ENCODE data around the gene IRF9. TPM values are rescaled to one million over a fixed set of nuclear protein-coding genes. Genes with fewer than 3 reads are reported as not detected.

Gene IRF9
- total and polyA plus RNA-seq, 2 of the 13 experiments (the other 11 are each of a cell fraction or from before 2014, with no cell fraction given): 14.9 to 49.7 TPM

- TF ChIP-seq PRPF4 (IDR thresholded peaks at IDR 0.05; ENCODE audit: low read depth, low read length, poor library complexity, severe bottlenecking) (peak; percentile 92), MYPOP (CRISPR knock-in tag; IDR thresholded peaks at IDR 0.05) (no peak), SP5 (CRISPR knock-in tag; IDR thresholded peaks at IDR 0.05; ENCODE audit: borderline replicate concordance, low read depth) (peak; percentile 93), TBP (CRISPR knock-in tag; IDR thresholded peaks at IDR 0.05) (no peak), POLR2A (IDR thresholded peaks at IDR 0.05; ENCODE audit: insufficient read depth in 1 of 2, low read depth in 2 of 2, low read length in 2 of 2) (peak in 1 of 2 experiments; percentile 88; a peak in 2 of 4 replicates), RORA (CRISPR knock-in tag; IDR thresholded peaks at IDR 0.05) (no peak), ETV5 (CRISPR knock-in tag; IDR thresholded peaks at IDR 0.05; ENCODE audit: borderline replicate concordance) (peak; percentile 79), NR2F6 (IDR thresholded peaks at IDR 0.05) (no peak), NR2F6 (CRISPR knock-in tag; IDR thresholded peaks at IDR 0.05) (peak; percentile 18; the same call in 1 of the 2 replicates), ZBTB1 (CRISPR knock-in tag; IDR thresholded peaks at IDR 0.05; ENCODE audit: borderline replicate concordance) (no peak), ZNF207 (IDR thresholded peaks at IDR 0.05; ENCODE audit: borderline replicate concordance) (no peak), SCMH1 (CRISPR knock-in tag; IDR thresholded peaks at IDR 0.05; ENCODE audit: borderline replicate concordance) (no peak), JUN (CRISPR knock-in tag; IDR thresholded peaks at IDR 0.05) (peak; percentile 81), ZNF292 (CRISPR knock-in tag; IDR thresholded peaks at IDR 0.05; ENCODE audit: borderline replicate concordance, low read depth) (peak; percentile 80), ZBTB20 (CRISPR knock-in tag; IDR thresholded peaks at IDR 0.05; ENCODE audit: borderline replicate concordance, low read depth) (peak; percentile 93; the same call in 1 of the 2 replicates), HMG20A (CRISPR knock-in tag; IDR thresholded peaks at IDR 0.05; ENCODE audit: borderline replicate concordance) (0 out of 2 replicates have a peak, but pooled peaks have one; percentile 7), NRL (CRISPR knock-in tag; IDR thresholded peaks at IDR 0.05; ENCODE audit: borderline replicate concordance) (no peak), JARID2 (CRISPR knock-in tag; IDR thresholded peaks at IDR 0.05; ENCODE audit: insufficient replicate concordance) (no peak), HDAC6 (IDR thresholded peaks at IDR 0.05; ENCODE audit: low read depth, low read length) (0 out of 2 replicates have a peak, but pooled peaks have one; percentile 33), HOXA7 (CRISPR knock-in tag; IDR thresholded peaks at IDR 0.05) (no peak)
- TF ChIP-seq, protein P1, sequence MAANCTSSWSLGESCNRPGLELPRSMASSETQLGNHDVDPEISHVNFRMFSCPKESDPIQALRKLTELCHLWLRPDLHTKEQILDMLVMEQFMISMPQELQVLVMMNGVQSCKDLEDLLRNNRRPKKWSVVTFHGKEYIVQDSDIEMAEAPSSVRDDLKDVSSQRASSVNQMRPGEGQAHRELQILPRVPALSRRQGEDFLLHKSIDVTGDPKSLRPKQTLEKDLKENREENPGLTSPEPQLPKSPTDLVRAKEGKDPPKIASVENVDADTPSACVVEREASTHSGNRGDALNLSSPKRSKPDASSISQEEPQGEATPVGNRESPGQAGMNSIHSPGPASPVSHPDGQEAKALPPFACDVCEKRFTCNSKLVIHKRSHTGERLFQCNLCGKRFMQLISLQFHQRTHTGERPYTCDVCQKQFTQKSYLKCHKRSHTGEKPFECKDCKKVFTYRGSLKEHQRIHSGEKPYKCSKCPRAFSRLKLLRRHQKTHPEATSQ (CRISPR knock-in tag; IDR thresholded peaks at IDR 0.05; ENCODE audit: borderline replicate concordance): peak; percentile 74
Observed at GRCh38 chr14:24141097-24141880, 19.8 kb upstream of the IRF9 start, which contains the start of gene EMC9 (continued).

Measured in HepG2 (cell line).